GM12878 (cell line): ENCODE measurements around the gene FAM47E. TPM values are rescaled to one million over a fixed set of nuclear protein-coding genes. Genes with fewer than 3 reads are reported as not detected.

Experiments
- ATAC-seq: fragments of 200-7000 bp; cut with Tn5 transposase; 3 replicates; pipeline ENCODE4 v1.9.1; 2020; ENCODE audit warnings: mild to moderate bottlenecking, moderate library complexity
- BruUV-seq: library from RNA; stranded (reverse); fragments of 400-500 nt; replicated peaks from 2 replicates; lab custom pipeline; 2021; lab: Mats Ljungman, UMichigan
- CTCF ChIA-PET: fragments of 300-600 bp; sonication (Branson Sonifier 250); formaldehyde crosslinking; extraction: SDS; loops from one replicate; lab custom pipeline; 2021; ENCODE audit warnings: inconsistent platforms; lab: Yijun Ruan, JAX
- POLR2A ChIA-PET: fragments of 350-600 bp; formaldehyde crosslinking; extraction: SDS; loops from one replicate; lab custom pipeline; 2021; ENCODE audit warnings: inconsistent platforms; lab: Charles Lee
- RAD21 ChIA-PET: fragments of 300-600 bp; sonication (Branson Sonifier 250); formaldehyde crosslinking; loops from one replicate; lab custom pipeline; 2023; ENCODE audit warnings: antibody characterized with exemption; ENCODE audit not compliant: unreplicated experiment; lab: Charles Lee
- SMC1A ChIA-PET: fragments of 300-600 bp; sonication (Branson Sonifier 250); formaldehyde crosslinking; loops from one replicate; lab custom pipeline; 2023; ENCODE audit not compliant: unreplicated experiment, uncharacterized antibody; lab: Charles Lee
- DNase-seq: peaks from one replicate; pipeline ENCODE4 v3.0.0-alpha.2; 2011; ENCODE audit warnings: low read depth, low spot score
- FAIRE-seq: peaks from 3 replicates; lab custom pipeline; 2011; peaks lifted over from hg19 to GRCh38; lab: Jason Lieb, UNC
- H2AFZ ChIP-seq: 2 replicates; pipeline ENCODE4 v1.6.0; 2011; ENCODE audit warnings: low read depth, low read length, control low read depth; ENCODE audit not compliant: control insufficient read depth
- H3K27ac ChIP-seq: 2 replicates; pipeline ENCODE4 v1.5.1; 2011; ENCODE audit warnings: control low read depth; ENCODE audit not compliant: control insufficient read depth, insufficient read depth
- H3K27me3 ChIP-seq, 2 experiments: replicated peaks in 1 of 2; 2 replicates each; pipeline versions ENCODE4 v1.6.0 to v1.6.1; 2011; ENCODE audit warnings: low read length in 1 of 2; ENCODE audit not compliant: control insufficient read depth in 2 of 2, insufficient read depth in 2 of 2
- H3K36me3 ChIP-seq, 2 experiments: 2 replicates each; pipeline ENCODE4 v1.5.1; 2011; ENCODE audit warnings: low read length in 1 of 2; ENCODE audit not compliant: control insufficient read depth in 2 of 2, insufficient read depth in 2 of 2
- H3K4me1 ChIP-seq: 2 replicates; pipeline ENCODE4 v1.6.1; 2011; ENCODE audit warnings: mild to moderate bottlenecking, low read length, moderate library complexity, mixed read lengths; ENCODE audit not compliant: control insufficient read depth, insufficient read depth
- H3K4me2 ChIP-seq: 2 replicates; pipeline ENCODE4 v1.6.0; 2011; ENCODE audit warnings: control low read depth; ENCODE audit not compliant: control insufficient read depth, insufficient read depth
- H3K4me3 ChIP-seq: fragments of 200-600 bp; sonication (generic); 2 replicates; pipeline ENCODE4 v1.5.1; 2016
- H3K79me2 ChIP-seq: 2 replicates; pipeline ENCODE4 v1.6.0; 2011; ENCODE audit warnings: low read length; ENCODE audit not compliant: control insufficient read depth, insufficient read depth
- H3K9ac ChIP-seq: 2 replicates; pipeline ENCODE4 v1.8.0; 2011; ENCODE audit warnings: low read length, control low read depth, mixed read lengths; ENCODE audit not compliant: control insufficient read depth, insufficient read depth
- H3K9me3 ChIP-seq: replicated peaks from 3 replicates; pipeline ENCODE4 v1.5.1; 2011; ENCODE audit warnings: mild to moderate bottlenecking, low read length; ENCODE audit not compliant: control insufficient read depth, insufficient read depth
- H4K20me1 ChIP-seq: 2 replicates; pipeline ENCODE4 v1.6.0; 2011; ENCODE audit not compliant: control insufficient read depth, insufficient read depth
- FOXM1 ChIP-seq: IDR thresholded peaks from 2 replicates; pipeline ENCODE4 v1.6.1; 2012; ENCODE audit warnings: low read depth, mild to moderate bottlenecking, inconsistent platforms, low read length, moderate library complexity
- KAT2A ChIP-seq: conservative IDR thresholded peaks from 2 replicates; pipeline ENCODE4 v1.6.1; 2011; ENCODE audit warnings: low read depth, low read length; ENCODE audit not compliant: control insufficient read depth
- KDM1A ChIP-seq: fragments of 200-600 bp; sonication (generic); IDR thresholded peaks from 2 replicates; pipeline ENCODE4 v1.6.1; 2016; ENCODE audit warnings: borderline replicate concordance
- MXI1 ChIP-seq: fragments of 150-350 bp; IDR thresholded peaks from 2 replicates; pipeline ENCODE4 v1.6.1; 2011; ENCODE audit warnings: low read depth, mild to moderate bottlenecking, inconsistent platforms, low read length, improper control_type of control experiment
- MYB ChIP-seq: fragments of 150-350 bp; IDR thresholded peaks from 2 replicates; pipeline ENCODE4 v1.6.1; 2014; ENCODE audit warnings: mild to moderate bottlenecking, low read depth, low read length, borderline replicate concordance
- RB1 ChIP-seq: fragments of 450-650 bp; formaldehyde crosslinking; IDR thresholded peaks from 2 replicates; pipeline ENCODE4 v1.6.1; 2017; ENCODE audit warnings: mild to moderate bottlenecking, borderline replicate concordance
- RBBP5 ChIP-seq: fragments of 200-600 bp; sonication (generic); conservative IDR thresholded peaks from 2 replicates; pipeline ENCODE4 v1.6.1; 2016
- RFX5 ChIP-seq: IDR thresholded peaks from 2 replicates; pipeline ENCODE4 v1.6.1; 2011; ENCODE audit warnings: low read depth, low read length, improper control_type of control experiment
- RUNX3 ChIP-seq: IDR thresholded peaks from 2 replicates; pipeline ENCODE4 v1.6.1; 2012; ENCODE audit warnings: low read length, inconsistent platforms
- TBL1XR1 ChIP-seq: IDR thresholded peaks from 2 replicates; pipeline ENCODE4 v1.6.1; 2012; ENCODE audit warnings: low read depth, low read length, improper control_type of control experiment
- WGBS: methylation state at CpG from one replicate; pipeline ENCODE4 v1.1.6; 2016; ENCODE audit warnings: low lambda C conversion rate; ENCODE audit not compliant: insufficient replicate concordance, insufficient coverage; ENCODE audit errors: missing lambda C conversion rate; 5-methylcytosine and 5-hydroxymethylcytosine counted together
- in situ Hi-C: fragments of 300-500 bp; cut with MboI; formaldehyde crosslinking; loops from 9 replicates; pipeline ENCODE4 v1.14.3; 2018; ENCODE audit warnings: mixed read lengths
- intact Hi-C: fragments of 100-400 bp; cut with micrococcal nuclease; formaldehyde crosslinking; loops from one replicate; pipeline ENCODE4 v1.14.2; 2022; ENCODE audit not compliant: unreplicated experiment
- polyA plus RNA-seq, 11 experiments: library from polyadenylated mRNA; depleted of rRNA in 4 of 11; unstranded in 6 of 11; stranded (reverse) in 5 of 11; fragments of >200 nt; fragmentation: Nextera tagmentation in 4 of 11; fragmentation: Illumina TruSeq in 1 of 11; extraction: Ambion mirVana in 4 of 11; extraction: Trizol in 1 of 11; gene quantifications; 1 replicate in 1 of 11; 2 replicates in 10 of 11; pipeline versions ENCODE4 v1.2.1 to v1.2.3, GENCODE V29; 2011 to 2016; ENCODE audit warnings: inconsistent platforms in 2 of 11, missing spikeins in 2 of 11, low read depth in 1 of 11
- total RNA-seq, 4 experiments: library from RNA; depleted of rRNA in 3 of 4; stranded (reverse); fragments of >200 nt in 3 of 4; fragmentation: Illumina TruSeq in 1 of 4; extraction: Trizol in 1 of 4; gene quantifications; 2 replicates each; pipeline versions ENCODE4 v1.2.1 to v1.2.3, GENCODE V29; 2013 to 2021
- TF ChIP-seq, protein P1 (sequence below): IDR thresholded peaks from 2 replicates; pipeline ENCODE4 v1.6.1; 2012; ENCODE audit warnings: mild to moderate bottlenecking, low read depth, low read length
- TF ChIP-seq, protein P2 (sequence below): IDR thresholded peaks from 2 replicates; pipeline ENCODE4 v1.6.1; 2011; ENCODE audit warnings: borderline replicate concordance, low read depth, mild to moderate bottlenecking, moderate library complexity, mixed read lengths, low read length; ENCODE audit not compliant: insufficient read depth; ENCODE audit errors: extremely low read length
- TF ChIP-seq, protein P3 (sequence below), 3 experiments: IDR thresholded peaks in 2 of 3; conservative IDR thresholded peaks in 1 of 3; 2 replicates each; pipeline ENCODE4 v1.5.1; 2011; ENCODE audit warnings: low read depth in 3 of 3, low read length in 3 of 3, mild to moderate bottlenecking in 3 of 3, control low read depth in 2 of 3, moderate library complexity in 2 of 3, inconsistent platforms in 1 of 3, mixed read lengths in 1 of 3; ENCODE audit not compliant: control insufficient read depth in 2 of 3, insufficient read depth in 1 of 3; ENCODE audit errors: extremely low read depth in 1 of 3
- TF ChIP-seq, protein P4 (sequence below): fragments of 450-650 bp; formaldehyde crosslinking; IDR thresholded peaks from 2 replicates; pipeline ENCODE4 v1.5.0; 2022; ENCODE audit warnings: mild to moderate bottlenecking, missing genetic modification characterization

FAM47E gene
- total and polyA plus RNA-seq, 10 of the 15 experiments (the other 5 are each of a cell fraction or from before 2014, with no cell fraction given) = 0.03 TPM; not detected in 9

DNA sequence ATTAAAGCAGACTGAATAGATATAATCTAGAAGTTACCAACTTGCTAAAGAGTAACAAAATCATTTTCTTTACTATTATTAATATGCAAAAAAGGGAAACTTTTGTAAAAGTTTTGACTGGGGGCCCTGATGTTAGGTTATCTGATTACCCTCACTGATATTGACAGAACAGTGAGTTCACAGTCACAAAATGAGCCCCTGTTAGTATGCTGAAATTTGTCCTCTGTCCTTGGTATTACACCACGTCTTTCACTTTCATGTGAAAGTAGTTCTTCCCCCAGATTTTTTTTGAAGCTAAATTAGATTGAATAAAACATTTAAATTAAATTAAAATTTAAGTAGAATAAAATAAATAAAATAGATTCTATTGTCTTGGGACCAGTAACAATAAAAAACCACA, 60.9 kb downstream of the FAM47E start:
- no peaks in the 10 kb centered on the region for H3K4me1 ChIP-seq
- H3K36me3 ChIP-seq = no peaks in the 10 kb centered on the region
- H4K20me1 ChIP-seq = no peaks in the 10 kb centered on the region
- no TSS peak for BruUV-seq
- ChIA-PET POLR2A (no interaction called here), CTCF (interaction anchor here (0.6 kb wide), 1 partner anchor 135 kb away, joined by 3 read pairs; no protein-coding TSS in a partner anchor), RAD21 (no interaction called here), SMC1A (interaction anchor here (1.2 kb wide), 1 partner anchor 11 kb away, joined by 4 read pairs; no protein-coding TSS in a partner anchor)
- no peak overlapping the region for H3K27ac ChIP-seq
- in situ Hi-C loops = no loop called here
- no peak overlapping the region for H2AFZ ChIP-seq
- FAIRE-seq (no peak), ATAC-seq (no peak), DNase-seq (no peak)
- H3K9me3 ChIP-seq = no peaks in the 10 kb centered on the region; the same call in 1 of the 3 replicates
- no peak overlapping the region for H3K4me3 ChIP-seq
- H3K79me2 ChIP-seq = no peaks in the 10 kb centered on the region
- H3K4me2 ChIP-seq = no peak overlapping the region
- 0% methylated on average over 1 of the region's 1 CpG for WGBS
- H3K9ac ChIP-seq = no peak overlapping the region
- H3K27me3 ChIP-seq = peaks cover 2 to 10% of the 10 kb centered on the region in 2 experiments; a peak in 3 of 4 replicates
- intact Hi-C loops = no loop called here
- TF ChIP-seq RFX5 (no peak), TBL1XR1 (no peak), RUNX3 (no peak), MXI1 (no peak), KAT2A (no peak), RB1 (no peak), RBBP5 (no peak), KDM1A (no peak), FOXM1 (no peak), MYB (no peak)
- TF ChIP-seq, protein P1, sequence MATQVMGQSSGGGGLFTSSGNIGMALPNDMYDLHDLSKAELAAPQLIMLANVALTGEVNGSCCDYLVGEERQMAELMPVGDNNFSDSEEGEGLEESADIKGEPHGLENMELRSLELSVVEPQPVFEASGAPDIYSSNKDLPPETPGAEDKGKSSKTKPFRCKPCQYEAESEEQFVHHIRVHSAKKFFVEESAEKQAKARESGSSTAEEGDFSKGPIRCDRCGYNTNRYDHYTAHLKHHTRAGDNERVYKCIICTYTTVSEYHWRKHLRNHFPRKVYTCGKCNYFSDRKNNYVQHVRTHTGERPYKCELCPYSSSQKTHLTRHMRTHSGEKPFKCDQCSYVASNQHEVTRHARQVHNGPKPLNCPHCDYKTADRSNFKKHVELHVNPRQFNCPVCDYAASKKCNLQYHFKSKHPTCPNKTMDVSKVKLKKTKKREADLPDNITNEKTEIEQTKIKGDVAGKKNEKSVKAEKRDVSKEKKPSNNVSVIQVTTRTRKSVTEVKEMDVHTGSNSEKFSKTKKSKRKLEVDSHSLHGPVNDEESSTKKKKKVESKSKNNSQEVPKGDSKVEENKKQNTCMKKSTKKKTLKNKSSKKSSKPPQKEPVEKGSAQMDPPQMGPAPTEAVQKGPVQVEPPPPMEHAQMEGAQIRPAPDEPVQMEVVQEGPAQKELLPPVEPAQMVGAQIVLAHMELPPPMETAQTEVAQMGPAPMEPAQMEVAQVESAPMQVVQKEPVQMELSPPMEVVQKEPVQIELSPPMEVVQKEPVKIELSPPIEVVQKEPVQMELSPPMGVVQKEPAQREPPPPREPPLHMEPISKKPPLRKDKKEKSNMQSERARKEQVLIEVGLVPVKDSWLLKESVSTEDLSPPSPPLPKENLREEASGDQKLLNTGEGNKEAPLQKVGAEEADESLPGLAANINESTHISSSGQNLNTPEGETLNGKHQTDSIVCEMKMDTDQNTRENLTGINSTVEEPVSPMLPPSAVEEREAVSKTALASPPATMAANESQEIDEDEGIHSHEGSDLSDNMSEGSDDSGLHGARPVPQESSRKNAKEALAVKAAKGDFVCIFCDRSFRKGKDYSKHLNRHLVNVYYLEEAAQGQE = no peak
- TF ChIP-seq, protein P2, sequence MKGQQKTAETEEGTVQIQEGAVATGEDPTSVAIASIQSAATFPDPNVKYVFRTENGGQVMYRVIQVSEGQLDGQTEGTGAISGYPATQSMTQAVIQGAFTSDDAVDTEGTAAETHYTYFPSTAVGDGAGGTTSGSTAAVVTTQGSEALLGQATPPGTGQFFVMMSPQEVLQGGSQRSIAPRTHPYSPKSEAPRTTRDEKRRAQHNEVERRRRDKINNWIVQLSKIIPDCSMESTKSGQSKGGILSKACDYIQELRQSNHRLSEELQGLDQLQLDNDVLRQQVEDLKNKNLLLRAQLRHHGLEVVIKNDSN = no peak
- TF ChIP-seq, protein P3, sequence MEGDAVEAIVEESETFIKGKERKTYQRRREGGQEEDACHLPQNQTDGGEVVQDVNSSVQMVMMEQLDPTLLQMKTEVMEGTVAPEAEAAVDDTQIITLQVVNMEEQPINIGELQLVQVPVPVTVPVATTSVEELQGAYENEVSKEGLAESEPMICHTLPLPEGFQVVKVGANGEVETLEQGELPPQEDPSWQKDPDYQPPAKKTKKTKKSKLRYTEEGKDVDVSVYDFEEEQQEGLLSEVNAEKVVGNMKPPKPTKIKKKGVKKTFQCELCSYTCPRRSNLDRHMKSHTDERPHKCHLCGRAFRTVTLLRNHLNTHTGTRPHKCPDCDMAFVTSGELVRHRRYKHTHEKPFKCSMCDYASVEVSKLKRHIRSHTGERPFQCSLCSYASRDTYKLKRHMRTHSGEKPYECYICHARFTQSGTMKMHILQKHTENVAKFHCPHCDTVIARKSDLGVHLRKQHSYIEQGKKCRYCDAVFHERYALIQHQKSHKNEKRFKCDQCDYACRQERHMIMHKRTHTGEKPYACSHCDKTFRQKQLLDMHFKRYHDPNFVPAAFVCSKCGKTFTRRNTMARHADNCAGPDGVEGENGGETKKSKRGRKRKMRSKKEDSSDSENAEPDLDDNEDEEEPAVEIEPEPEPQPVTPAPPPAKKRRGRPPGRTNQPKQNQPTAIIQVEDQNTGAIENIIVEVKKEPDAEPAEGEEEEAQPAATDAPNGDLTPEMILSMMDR (IDR thresholded peaks at IDR 0.05 in 2 of 3, conservative IDR thresholded peaks at IDR 0.05 in 1 of 3; ENCODE audit: control insufficient read depth in 2 of 3, extremely low read depth in 1 of 3, insufficient read depth in 1 of 3, low read depth in 3 of 3, low read length in 3 of 3) = no peak
- TF ChIP-seq, protein P4, sequence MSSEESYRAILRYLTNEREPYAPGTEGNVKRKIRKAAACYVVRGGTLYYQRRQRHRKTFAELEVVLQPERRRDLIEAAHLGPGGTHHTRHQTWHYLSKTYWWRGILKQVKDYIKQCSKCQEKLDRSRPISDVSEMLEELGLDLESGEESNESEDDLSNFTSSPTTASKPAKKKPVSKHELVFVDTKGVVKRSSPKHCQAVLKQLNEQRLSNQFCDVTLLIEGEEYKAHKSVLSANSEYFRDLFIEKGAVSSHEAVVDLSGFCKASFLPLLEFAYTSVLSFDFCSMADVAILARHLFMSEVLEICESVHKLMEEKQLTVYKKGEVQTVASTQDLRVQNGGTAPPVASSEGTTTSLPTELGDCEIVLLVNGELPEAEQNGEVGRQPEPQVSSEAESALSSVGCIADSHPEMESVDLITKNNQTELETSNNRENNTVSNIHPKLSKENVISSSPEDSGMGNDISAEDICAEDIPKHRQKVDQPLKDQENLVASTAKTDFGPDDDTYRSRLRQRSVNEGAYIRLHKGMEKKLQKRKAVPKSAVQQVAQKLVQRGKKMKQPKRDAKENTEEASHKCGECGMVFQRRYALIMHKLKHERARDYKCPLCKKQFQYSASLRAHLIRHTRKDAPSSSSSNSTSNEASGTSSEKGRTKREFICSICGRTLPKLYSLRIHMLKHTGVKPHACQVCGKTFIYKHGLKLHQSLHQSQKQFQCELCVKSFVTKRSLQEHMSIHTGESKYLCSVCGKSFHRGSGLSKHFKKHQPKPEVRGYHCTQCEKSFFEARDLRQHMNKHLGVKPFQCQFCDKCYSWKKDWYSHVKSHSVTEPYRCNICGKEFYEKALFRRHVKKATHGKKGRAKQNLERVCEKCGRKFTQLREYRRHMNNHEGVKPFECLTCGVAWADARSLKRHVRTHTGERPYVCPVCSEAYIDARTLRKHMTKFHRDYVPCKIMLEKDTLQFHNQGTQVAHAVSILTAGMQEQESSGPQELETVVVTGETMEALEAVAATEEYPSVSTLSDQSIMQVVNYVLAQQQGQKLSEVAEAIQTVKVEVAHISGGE (CRISPR knock-in tag) = no peak
